ENCODE measurements around the gene KIAA1549. TPM values are rescaled to one million over a fixed set of nuclear protein-coding genes. Genes with fewer than 3 reads are reported as not detected.

KIAA1549 gene
- total RNA-seq, 1 donor from 2014 or later = 0.53 TPM

- DNase-seq (ENCODE audit: low spot score) (no peak), ATAC-seq (no peak)
These were observed 94.0 kb downstream of the KIAA1549 start for GRCh38 chr7:138887085-138887710.

DNA sequence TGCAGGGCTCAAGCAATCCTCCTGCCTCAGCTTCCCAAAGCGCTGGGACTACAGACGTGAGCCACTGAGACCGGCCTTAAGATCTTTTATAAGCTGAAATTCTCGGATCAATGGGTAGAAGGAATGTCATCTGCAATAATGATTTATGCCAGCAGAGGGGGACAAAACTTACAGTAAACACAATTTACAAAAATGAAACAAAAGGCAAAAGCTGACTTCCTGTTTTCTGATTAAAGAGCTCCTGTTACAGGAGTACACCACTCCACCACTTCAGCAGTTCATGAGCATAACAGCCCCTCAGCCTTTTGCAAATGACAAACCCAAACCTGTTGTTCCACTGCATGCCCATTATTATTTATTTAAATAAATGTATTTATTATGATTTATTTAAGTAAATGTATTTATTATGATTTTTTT lies 94.7 kb downstream of the KIAA1549 start:
- DNase-seq (ENCODE audit: low spot score) (no peak), ATAC-seq (peak; percentile 66)

DNA sequence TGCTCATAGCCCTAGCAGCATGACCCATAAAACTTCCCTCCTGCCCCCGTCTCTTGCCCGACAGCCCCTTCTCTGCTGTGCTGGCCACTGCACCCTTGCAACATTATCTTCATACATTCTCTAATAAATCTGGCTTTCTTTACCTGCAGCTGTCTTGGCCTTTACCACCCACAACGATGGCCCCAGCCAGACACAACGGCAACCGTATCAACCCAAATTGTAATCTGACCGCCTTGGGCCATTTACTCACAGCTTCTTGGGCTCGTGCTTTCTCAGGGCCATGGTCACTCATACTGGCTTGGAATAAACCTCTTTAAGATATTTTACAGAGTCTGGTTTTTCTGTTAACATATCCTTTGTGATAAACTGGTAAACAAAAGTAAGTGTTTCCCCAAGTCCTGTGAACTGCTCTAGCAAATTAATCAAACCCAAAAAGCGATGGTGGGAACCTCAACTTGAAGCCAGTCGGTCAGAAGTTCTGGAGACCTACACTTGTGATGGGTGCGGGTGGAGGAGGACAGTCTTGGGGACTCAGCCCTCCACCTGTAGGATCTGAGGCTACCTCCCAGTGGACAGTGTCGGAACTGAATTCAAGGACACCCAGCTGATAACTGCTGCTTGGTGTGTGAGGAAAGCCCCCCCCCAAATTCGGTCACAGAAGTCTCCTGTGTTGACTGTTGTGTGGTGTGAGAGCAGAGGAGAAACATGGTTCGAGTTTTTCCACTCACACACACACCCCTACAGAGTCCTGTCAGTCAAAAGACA lies 95.6 kb downstream of the KIAA1549 start:
- DNase-seq (ENCODE audit: low spot score) = no peak

DNA sequence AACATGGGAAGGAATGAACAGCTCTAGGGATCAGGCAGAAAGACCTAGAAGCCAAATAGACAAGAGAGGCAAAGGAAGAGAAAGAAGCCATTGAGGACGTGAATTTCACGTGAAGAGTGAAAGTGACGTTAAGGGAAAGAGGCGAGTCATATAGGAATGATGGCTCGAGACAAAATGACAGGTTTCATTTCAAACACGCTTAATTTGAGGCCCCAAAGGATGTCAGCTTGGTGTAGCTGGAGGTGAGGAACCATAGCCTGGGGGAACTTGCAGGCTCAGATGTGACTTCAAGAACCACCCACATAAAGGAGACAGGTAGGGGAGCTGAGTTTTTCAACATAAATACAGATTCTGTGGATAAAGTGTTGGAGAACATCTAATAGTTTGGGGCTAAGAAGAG lies 98.9 kb downstream of the KIAA1549 start:
- no peak for ATAC-seq
- DNase-seq (ENCODE audit: low spot score) = no peak

More for the DNA sequence above, 95.6 kb downstream of the KIAA1549 start:
- ATAC-seq = no peak

- ATAC-seq = no peak
- DNase-seq (ENCODE audit: low spot score) = no peak
These were observed 99.5 kb downstream of the KIAA1549 start for GRCh38 chr7:138881579-138882188.

GRCh38 chr7:138880881-138881578 lies 100.2 kb downstream of the KIAA1549 start:
- ATAC-seq (no peak), DNase-seq (ENCODE audit: low spot score) (no peak)

DNA sequence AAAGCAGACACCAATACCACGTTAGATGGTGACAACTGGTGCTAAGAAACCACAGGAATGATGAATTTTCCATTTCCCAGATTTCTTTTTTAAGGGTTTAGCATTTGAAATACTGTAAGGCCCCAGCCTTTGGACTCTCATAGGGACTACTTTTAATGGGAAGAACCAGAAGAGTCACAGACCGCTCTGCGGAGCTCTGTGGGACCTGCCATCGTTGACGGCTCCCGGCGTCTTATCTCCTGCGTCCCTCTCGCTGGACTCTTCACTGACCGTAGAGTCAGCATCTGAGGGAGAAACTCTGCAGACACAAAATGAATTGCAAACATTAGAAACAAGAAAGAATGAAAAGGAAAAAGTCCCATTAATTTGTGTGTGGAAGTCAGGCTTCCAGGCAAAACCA lies 101.8 kb downstream of the KIAA1549 start:
- DNase-seq (ENCODE audit: low spot score) = no peak
- no peak for ATAC-seq

DNA sequence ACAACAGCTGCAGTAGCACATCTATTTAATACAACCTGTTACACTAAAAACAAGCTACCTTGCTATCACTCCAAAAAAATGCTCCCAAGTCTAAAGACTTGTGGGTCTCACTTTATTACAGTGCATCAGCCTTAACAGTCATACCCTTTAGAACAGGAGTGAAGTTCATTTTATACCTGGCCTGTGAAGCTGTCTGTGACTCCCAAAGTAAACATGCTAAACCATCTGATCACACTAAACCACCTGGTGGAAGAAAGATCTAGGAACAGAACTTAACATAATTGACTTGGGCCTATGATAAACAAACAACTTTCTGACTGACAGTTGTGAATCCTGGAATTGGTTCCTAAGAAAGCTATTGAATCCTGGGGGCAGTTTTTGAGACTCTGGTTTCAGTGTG lies 102.3 kb downstream of the KIAA1549 start:
- DNase-seq (ENCODE audit: low spot score) = no peak
- peak; percentile 48 for ATAC-seq

DNA sequence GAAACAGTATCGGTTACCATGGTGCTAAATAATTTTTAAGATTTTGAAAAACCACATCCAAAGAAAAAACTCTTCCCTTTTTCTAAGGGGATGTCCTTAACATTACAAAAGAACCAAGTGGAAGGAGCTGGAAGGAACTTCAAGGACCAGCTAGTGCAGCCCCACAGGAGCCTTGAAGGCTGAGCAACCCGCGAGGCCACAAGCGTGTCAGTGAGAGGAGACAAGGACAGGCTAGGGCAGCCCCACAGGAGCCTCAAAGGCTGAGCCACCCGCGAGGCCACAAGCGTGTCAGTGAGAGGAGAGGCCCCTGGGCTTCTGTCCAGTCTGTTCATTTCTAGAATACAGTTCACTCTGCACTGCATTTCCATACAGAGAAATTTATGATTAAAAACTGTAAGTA lies 103.1 kb downstream of the KIAA1549 start:
- DNase-seq (ENCODE audit: low spot score) (no peak), ATAC-seq (no peak)

GRCh38 chr7:138876326-138876725 lies 104.9 kb downstream of the KIAA1549 start:
- ATAC-seq (no peak), DNase-seq (ENCODE audit: low spot score) (no peak)

DNA sequence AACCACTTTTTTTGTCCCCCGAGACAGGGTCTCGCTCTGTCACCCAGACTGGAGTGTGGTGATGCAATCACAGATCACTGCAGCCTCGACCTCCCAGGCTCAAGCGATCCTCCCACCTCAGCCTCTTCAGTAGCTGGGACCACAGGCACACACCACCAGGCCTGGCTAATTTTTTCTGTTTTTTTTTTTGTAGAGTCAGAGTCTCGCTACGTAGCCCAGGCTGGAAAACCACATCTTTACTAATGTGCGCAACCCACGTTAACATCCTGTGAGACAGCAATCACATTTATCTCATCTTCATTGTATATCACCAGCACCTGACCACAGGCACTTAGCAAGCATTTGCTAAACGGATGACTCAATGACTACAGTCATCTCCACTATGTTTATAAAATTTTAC lies 105.4 kb downstream of the KIAA1549 start:
- ATAC-seq = no peak

DNA sequence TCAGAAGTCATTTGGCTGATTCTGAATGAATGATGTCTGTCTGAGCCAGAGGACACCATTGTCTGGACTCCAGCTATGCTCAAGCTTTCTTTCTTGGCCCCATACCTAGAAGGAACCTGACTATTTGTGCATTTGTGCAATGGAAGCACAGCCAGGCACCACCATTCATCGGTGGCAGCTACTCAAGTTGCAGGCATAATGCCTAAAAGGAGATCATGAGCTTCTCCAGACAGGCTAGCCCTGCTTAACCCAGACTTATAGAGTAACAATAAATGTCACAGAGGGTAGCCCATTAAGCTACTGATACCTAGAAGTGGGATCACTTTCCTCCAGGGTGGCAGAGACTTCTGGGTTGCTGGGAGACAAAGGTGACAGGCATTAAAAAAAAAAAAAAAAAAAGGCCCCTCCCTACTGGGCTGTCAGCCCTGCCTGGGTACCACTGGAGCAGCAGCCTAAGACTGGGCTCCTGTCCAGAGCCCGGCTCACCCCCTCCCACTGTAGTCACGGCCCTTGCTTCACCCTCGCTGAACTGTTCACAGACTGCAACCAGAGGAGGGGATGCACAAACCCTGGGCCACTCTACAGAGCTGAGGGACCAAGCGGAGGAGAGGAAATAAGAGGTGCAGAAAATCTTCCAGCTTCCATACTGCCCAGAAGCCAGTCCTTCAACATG lies 107.8 kb downstream of the KIAA1549 start:
- DNase-seq (ENCODE audit: low spot score) (no peak), ATAC-seq (no peak)

More for the DNA sequence above, 105.4 kb downstream of the KIAA1549 start:
- no peak for DNase-seq (ENCODE audit: low spot score)

DNA sequence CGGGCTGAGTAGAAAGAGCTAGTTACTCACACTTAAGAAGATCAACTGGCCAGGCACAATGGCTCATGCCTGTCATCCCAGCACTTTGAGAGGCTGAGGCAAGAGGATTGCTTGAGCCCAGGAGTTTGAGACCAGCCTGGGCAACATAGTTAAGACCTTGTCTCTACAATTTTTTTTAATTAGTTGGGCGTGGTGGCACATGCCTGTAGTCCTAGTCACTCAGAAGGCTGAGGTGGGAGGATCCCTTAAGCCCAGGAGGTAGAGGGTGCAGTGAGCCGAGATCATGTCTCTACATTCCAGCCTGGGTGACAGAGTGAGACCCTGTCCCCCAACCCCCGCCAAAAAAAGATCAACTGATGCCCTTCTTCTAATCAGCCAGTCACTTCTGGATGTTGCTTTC lies 108.6 kb downstream of the KIAA1549 start:
- DNase-seq (ENCODE audit: low spot score) (no peak), ATAC-seq (no peak)

DNA sequence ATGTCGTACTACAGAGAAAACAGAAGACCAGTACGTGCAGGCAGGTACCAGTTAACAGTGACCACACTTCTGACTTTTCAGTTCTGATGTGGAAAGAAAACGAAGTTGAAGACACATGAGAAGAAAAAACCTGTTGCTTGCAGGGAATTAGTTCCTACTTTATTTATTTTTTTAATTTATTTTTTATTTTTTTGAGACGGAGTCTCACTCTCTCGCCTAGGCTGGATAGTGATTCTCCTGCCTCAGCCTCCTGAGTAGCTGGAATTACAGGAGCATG lies 109.4 kb downstream of the KIAA1549 start:
- ATAC-seq = no peak
- DNase-seq (ENCODE audit: low spot score) = no peak

GRCh38 chr7:138871065-138871813 lies 110.0 kb downstream of the KIAA1549 start:
- DNase-seq (ENCODE audit: low spot score) (no peak), ATAC-seq (no peak)

GRCh38 chr7:138869353-138869752 lies 111.8 kb downstream of the KIAA1549 start:
- DNase-seq (ENCODE audit: low spot score) (no peak), ATAC-seq (no peak)

- DNase-seq (ENCODE audit: low spot score) (no peak), ATAC-seq (no peak)
These were observed 112.5 kb downstream of the KIAA1549 start for GRCh38 chr7:138868711-138869110.

- no peak for DNase-seq (ENCODE audit: low spot score)
- no peak for ATAC-seq
These were observed 113.4 kb downstream of the KIAA1549 start for GRCh38 chr7:138867744-138868143.

GRCh38 chr7:138866353-138866752 lies 114.8 kb downstream of the KIAA1549 start:
- DNase-seq (ENCODE audit: low spot score) (no peak), ATAC-seq (no peak)

GRCh38 chr7:138865843-138866242 lies 115.3 kb downstream of the KIAA1549 start:
- DNase-seq (ENCODE audit: low spot score) (no peak), ATAC-seq (no peak)

Measured in left lobe of liver (tissue), 2 donors.